Naive thymus-derived CD4-positive, alpha-beta T cell (primary cell): Measurements from ENCODE around the gene PRORP. TPM values are rescaled to one million over a fixed set of nuclear protein-coding genes. Genes with fewer than 3 reads are reported as not detected.
"Not testable (repeated sequence)": the region's sequence is repeated elsewhere in the genome, so short reads cannot be mapped to it uniquely, and the experiment has no call there.

Experiments
- ATAC-seq: fragments of 150-1000 bp; cut with Tn5 transposase; 2 replicates; pipeline ENCODE4 v1.10.0; 2021; ENCODE audit warnings: mild to moderate bottlenecking, moderate library complexity
- CTCF ChIA-PET: fragments of 350-600 bp; sonication (Branson Sonifier 250); formaldehyde crosslinking; loops from one replicate; lab custom pipeline; 2021; ENCODE audit warnings: antibody characterized with exemption; lab: Charles Lee
- POLR2A ChIA-PET: fragments of 350-600 bp; sonication (Branson Sonifier 250); formaldehyde crosslinking; loops from one replicate; lab custom pipeline; 2021; ENCODE audit warnings: antibody characterized with exemption, inconsistent platforms; lab: Charles Lee
- DNase-seq, 9 donors: peaks; one replicate each; pipeline versions ENCODE4 v3.0.0 to v3.0.0-alpha.2; 2020 to 2022; ENCODE audit warnings: mixed read lengths in 1 of 9
- H3K27ac ChIP-seq: one replicate; pipeline ENCODE4 v1.7.0; 2013; ENCODE audit warnings: mild to moderate bottlenecking, low read depth, low read length, moderate library complexity
- H3K27me3 ChIP-seq, 2 donors: one replicate each; pipeline ENCODE4 v1.7.0; 2013; ENCODE audit warnings: low read length in 2 of 2, mild to moderate bottlenecking in 2 of 2, moderate library complexity in 2 of 2; ENCODE audit not compliant: control insufficient read depth in 2 of 2, insufficient read depth in 2 of 2
- H3K36me3 ChIP-seq, 3 experiments: 1 replicate in 2 of 3; 2 replicates in 1 of 3; pipeline ENCODE4 v1.7.0; 2013; ENCODE audit warnings: low read length in 3 of 3, mild to moderate bottlenecking in 3 of 3, moderate library complexity in 1 of 3; ENCODE audit not compliant: insufficient read depth in 3 of 3, control insufficient read depth in 2 of 3
- H3K4me1 ChIP-seq, 2 donors: one replicate each; pipeline ENCODE4 v1.7.0; 2013; ENCODE audit warnings: low read length in 2 of 2, mild to moderate bottlenecking in 2 of 2, moderate library complexity in 1 of 2; ENCODE audit not compliant: control insufficient read depth in 2 of 2, insufficient read depth in 2 of 2
- H3K4me3 ChIP-seq: 2 replicates; pipeline ENCODE4 v1.7.0; 2013; ENCODE audit warnings: mild to moderate bottlenecking, low read length
- H3K9me3 ChIP-seq, 3 experiments: 1 replicate in 2 of 3; 2 replicates in 1 of 3; pipeline ENCODE4 v1.7.0; 2013; ENCODE audit warnings: low read length in 3 of 3; ENCODE audit not compliant: control insufficient read depth in 2 of 3
- H3K27ac Mint-ChIP-seq, 9 donors: one replicate each; pipeline ENCODE4 v1.8.0; 2020 to 2022; ENCODE audit warnings: mixed read lengths in 9 of 9, mild to moderate bottlenecking in 8 of 9, moderate library complexity in 5 of 9, inconsistent platforms in 2 of 9
- H3K27me3 Mint-ChIP-seq, 5 donors: one replicate each; pipeline ENCODE4 v1.8.0; 2021 to 2022; ENCODE audit warnings: mixed read lengths in 5 of 5, mild to moderate bottlenecking in 1 of 5
- H3K36me3 Mint-ChIP-seq, 5 donors: one replicate each; pipeline ENCODE4 v1.8.0; 2020 to 2022; ENCODE audit warnings: mixed read lengths in 5 of 5, mild to moderate bottlenecking in 3 of 5, inconsistent platforms in 1 of 5
- H3K4me1 Mint-ChIP-seq, 7 donors: one replicate each; pipeline ENCODE4 v1.8.0; 2020 to 2022; ENCODE audit warnings: mixed read lengths in 7 of 7, mild to moderate bottlenecking in 3 of 7, inconsistent platforms in 1 of 7
- H3K4me3 Mint-ChIP-seq, 10 donors: one replicate each; pipeline ENCODE4 v1.8.0; 2020 to 2022; ENCODE audit warnings: mild to moderate bottlenecking in 10 of 10, mixed read lengths in 10 of 10, moderate library complexity in 6 of 10, inconsistent platforms in 2 of 10
- H3K9me3 Mint-ChIP-seq, 11 donors: one replicate each; pipeline ENCODE4 v1.8.0; 2020 to 2022; ENCODE audit warnings: mixed read lengths in 11 of 11, mild to moderate bottlenecking in 4 of 11, inconsistent platforms in 1 of 11, moderate library complexity in 1 of 11
- intact Hi-C, 2 donors: fragments of 100-400 bp; cut with micrococcal nuclease; formaldehyde crosslinking; loops; one replicate each; pipeline ENCODE4 v1.15.1; 2023
- polyA plus RNA-seq, 2 donors: library from polyadenylated mRNA; unstranded; fragments of 300-500 nt; fragmentation: Illumina TruSeq; gene quantifications; one replicate each; pipeline ENCODE4 v1.2.3, GENCODE V29; 2021
- total RNA-seq, 6 experiments: library from RNA in 5 of 6; stranded (reverse) in 5 of 6; gene quantifications; 1 replicate in 5 of 6; 2 replicates in 1 of 6; pipeline ENCODE4 v1.2.3 and lab custom pipeline; 2021 to 2026

PRORP gene
- total and polyA plus RNA-seq, 7 experiments from 2014 or later, result 31.2 to 77.3 (median 39.6) TPM

DNA sequence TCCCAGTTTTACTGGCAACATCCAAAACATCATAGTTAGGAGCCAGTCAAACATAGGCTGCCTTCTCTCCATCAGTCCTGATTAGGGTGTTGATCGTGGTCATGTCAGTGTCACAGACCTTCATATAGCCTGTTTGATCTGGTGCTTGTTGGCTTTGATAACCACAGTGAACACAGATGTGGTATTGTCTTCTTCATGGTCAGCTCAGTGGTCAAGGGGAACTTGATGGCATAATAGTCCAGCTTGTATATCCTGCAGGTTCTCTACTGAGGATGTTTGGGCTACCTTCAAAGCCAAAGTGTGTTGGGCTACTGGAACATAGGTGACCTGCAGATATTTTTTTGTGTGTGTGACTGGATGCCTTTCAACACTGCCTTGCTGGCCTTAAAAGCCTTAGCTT is 21.7 kb downstream of the PRORP start:
- CTCF ChIA-PET, result interaction anchor here (1.0 to 1.1 kb wide), 2 partner anchors 265 to 272 kb away, joined by 3 read pairs; no protein-coding TSS in a partner anchor
- POLR2A ChIA-PET, result no interaction called here
- Histone ChIP-seq H3K36me3 (peaks cover 0 to 3% (median 0%) of the 10 kb centered on the region in 3 experiments), H3K27me3 (no peaks in the 10 kb centered on the region), H3K27ac (no peak overlapping the region), H3K4me3 (no peak overlapping the region), H3K4me1 (no peaks in the 10 kb centered on the region), H3K9me3 (no peaks in the 10 kb centered on the region)
- no peak overlapping the region for H3K4me3 Mint-ChIP-seq
- peaks cover 5 to 18% (median 14%) of the 10 kb centered on the region in 7 donors for H3K4me1 Mint-ChIP-seq
- ATAC-seq (no peak), DNase-seq (no peak)
- H3K9me3 Mint-ChIP-seq, result no peaks in the 10 kb centered on the region
- peak overlapping the region in 2 of 9 donors; percentile 23 to 25 for H3K27ac Mint-ChIP-seq
- H3K36me3 Mint-ChIP-seq, result peaks cover 7 to 14% (median 10%) of the 10 kb centered on the region in 5 donors
- intact Hi-C loops, result loop anchor here (5.0 to 10.0 kb wide), 3 partner anchors 81 to 668 kb away; partner anchors contain the start of gene PSMA6 (in 1 of the 2)
- H3K27me3 Mint-ChIP-seq, result no peaks in the 10 kb centered on the region

DNA sequence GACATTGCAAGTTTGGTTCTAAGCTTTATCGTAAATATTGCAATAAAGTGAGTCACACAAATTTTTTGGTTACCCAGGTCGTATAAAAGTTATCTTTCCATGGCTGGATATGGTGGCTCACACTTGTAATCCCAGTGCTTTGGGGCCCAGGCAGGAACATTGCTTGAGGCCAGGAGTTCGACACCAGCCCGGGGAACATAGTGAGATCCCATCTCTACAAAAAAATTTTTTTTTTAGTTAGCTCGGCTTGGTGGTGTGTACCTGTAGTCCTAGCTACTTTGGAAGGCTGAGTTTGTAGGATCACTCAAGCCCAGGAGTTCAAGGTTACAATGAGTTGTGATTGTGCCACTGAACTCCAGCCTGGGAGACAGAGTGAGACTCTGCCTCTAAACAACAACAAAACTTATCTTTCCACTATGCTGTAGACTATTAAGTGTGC is 24.4 kb downstream of the PRORP start:
- H3K9me3 ChIP-seq, result no peaks in the 10 kb centered on the region
- intact Hi-C loops, result loop anchor here (1.0 to 10.0 kb wide), 2 partner anchors 11 to 78 kb away; no protein-coding TSS in a partner anchor
- Mint-ChIP-seq H3K4me1 (peaks cover 11 to 23% (median 17%) of the 10 kb centered on the region in 7 donors), H3K27me3 (no peaks in the 10 kb centered on the region), H3K9me3 (no peaks in the 10 kb centered on the region), H3K27ac (peak overlapping the region in 1 of 9 donors; percentile 42), H3K36me3 (peaks cover 9 to 31% (median 18%) of the 10 kb centered on the region in 5 donors), H3K4me3 (no peak overlapping the region)
- ATAC-seq (no peak), DNase-seq (no peak)
- H3K4me3 ChIP-seq, result no peak overlapping the region
- peaks cover 0 to 3% (median 0%) of the 10 kb centered on the region in 3 experiments for H3K36me3 ChIP-seq
- H3K27me3 ChIP-seq, result no peaks in the 10 kb centered on the region
- POLR2A ChIA-PET, result interaction anchor here (1.2 kb wide), 1 partner anchor 21 kb away, joined by 4 read pairs; no protein-coding TSS in a partner anchor
- no peak overlapping the region for H3K27ac ChIP-seq
- CTCF ChIA-PET, result no interaction called here
- no peaks in the 10 kb centered on the region for H3K4me1 ChIP-seq

DNA sequence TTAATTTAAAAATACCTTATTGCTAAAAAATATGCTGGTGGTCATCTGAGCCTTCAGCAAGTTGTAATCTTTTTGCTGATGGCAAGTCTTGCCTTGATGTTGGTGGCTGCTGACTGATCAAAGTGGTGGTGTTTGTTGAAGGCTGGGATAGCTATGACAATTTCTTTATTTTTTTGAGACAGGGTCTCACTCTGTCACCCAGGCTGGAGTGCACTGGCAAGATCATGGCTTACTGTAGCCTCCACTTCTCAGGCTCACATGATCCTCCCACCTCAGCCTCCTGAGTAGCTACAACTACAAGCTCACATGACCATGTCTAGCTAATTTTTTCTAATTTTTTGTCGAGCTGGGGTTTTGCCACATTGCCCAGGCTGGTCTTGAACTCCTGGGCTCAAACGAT is 24.8 kb downstream of the PRORP start:
- Histone ChIP-seq H3K27ac (no peak overlapping the region), H3K36me3 (peaks cover 0 to 3% (median 0%) of the 10 kb centered on the region in 3 experiments), H3K4me3 (no peak overlapping the region), H3K4me1 (no peaks in the 10 kb centered on the region), H3K9me3 (no peaks in the 10 kb centered on the region), H3K27me3 (no peaks in the 10 kb centered on the region)
- H3K4me1 Mint-ChIP-seq, result peaks cover 11 to 23% (median 17%) of the 10 kb centered on the region in 7 donors
- ChIA-PET CTCF (interaction anchor here (0.6 kb wide), 1 partner anchor 788 kb away, joined by 3 read pairs; no protein-coding TSS in a partner anchor), POLR2A (interaction anchor here (1.2 kb wide), 1 partner anchor 22 kb away, joined by 4 read pairs; no protein-coding TSS in a partner anchor)
- peaks cover 9 to 31% (median 20%) of the 10 kb centered on the region in 5 donors for H3K36me3 Mint-ChIP-seq
- H3K4me3 Mint-ChIP-seq, result no peak overlapping the region
- no peaks in the 10 kb centered on the region for H3K9me3 Mint-ChIP-seq
- ATAC-seq, result no peak
- DNase-seq, result no peak
- H3K27ac Mint-ChIP-seq, result no peak overlapping the region
- H3K27me3 Mint-ChIP-seq, result no peaks in the 10 kb centered on the region
- intact Hi-C loops, result loop anchor here in 1 of 2 donors (10.0 kb wide), 1 partner anchor 78 kb away; no protein-coding TSS in a partner anchor

DNA sequence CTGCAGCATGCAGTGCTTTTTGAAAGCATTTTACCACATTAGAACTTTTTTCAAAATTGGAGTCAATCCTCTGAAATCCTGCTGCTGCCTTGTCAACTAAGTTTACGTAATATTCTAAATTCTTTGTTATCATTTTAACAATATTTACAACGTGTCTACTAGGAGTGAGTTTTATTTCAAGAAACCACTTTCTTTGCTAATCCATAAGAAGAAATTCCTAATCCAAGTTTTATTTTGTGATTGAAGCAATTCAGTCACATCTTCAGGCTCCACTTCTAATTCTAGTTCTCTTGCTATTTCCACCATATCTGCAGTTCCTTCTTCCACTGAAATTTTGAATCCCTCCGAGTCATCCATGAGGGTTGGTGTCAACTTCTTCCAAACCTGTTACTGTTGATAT is 25.4 kb downstream of the PRORP start:
- Mint-ChIP-seq H3K27ac (peak overlapping the region in 1 of 9 donors; percentile 5), H3K4me1 (peaks cover 11 to 23% (median 17%) of the 10 kb centered on the region in 7 donors), H3K9me3 (no peaks in the 10 kb centered on the region), H3K27me3 (no peaks in the 10 kb centered on the region), H3K4me3 (no peak overlapping the region), H3K36me3 (peaks cover 9 to 32% (median 20%) of the 10 kb centered on the region in 5 donors)
- Histone ChIP-seq H3K4me1 (no peaks in the 10 kb centered on the region), H3K9me3 (no peaks in the 10 kb centered on the region), H3K27me3 (no peaks in the 10 kb centered on the region), H3K36me3 (peaks cover 0 to 3% (median 0%) of the 10 kb centered on the region in 3 experiments), H3K4me3 (no peak overlapping the region), H3K27ac (no peak overlapping the region)
- no peak for DNase-seq
- POLR2A ChIA-PET, result no interaction called here
- intact Hi-C loops, result loop anchor here in 1 of 2 donors (10.0 kb wide), 1 partner anchor 77 kb away; no protein-coding TSS in a partner anchor
- CTCF ChIA-PET, result interaction anchor here (0.6 kb wide), 1 partner anchor 787 kb away, joined by 3 read pairs; no protein-coding TSS in a partner anchor
- ATAC-seq, result no peak

DNA sequence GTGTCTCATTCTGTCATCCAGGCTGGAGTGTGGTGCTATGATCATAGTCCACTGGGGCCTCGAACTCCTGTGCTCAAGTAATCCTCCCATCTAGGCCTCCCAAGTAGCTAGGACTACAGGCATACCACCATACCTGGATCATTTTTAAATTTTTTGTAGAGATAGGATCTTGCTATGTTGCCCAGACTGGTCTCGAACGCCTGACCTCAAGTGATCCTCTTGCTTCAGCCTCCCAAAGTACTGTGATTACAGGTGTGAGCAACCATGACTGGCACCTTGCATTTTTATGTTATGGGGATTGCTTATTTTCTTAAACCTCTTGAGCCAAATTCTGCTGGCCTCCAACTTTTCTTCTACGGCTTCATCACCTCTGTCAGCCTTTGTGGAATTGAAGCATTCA is 26.9 kb downstream of the PRORP start:
- Histone ChIP-seq H3K27ac (no peak overlapping the region), H3K4me1 (peaks cover 0 to under 1% of the 10 kb centered on the region in 2 donors), H3K27me3 (no peaks in the 10 kb centered on the region), H3K4me3 (no peak overlapping the region), H3K9me3 (no peaks in the 10 kb centered on the region), H3K36me3 (no peaks in the 10 kb centered on the region)
- Mint-ChIP-seq H3K27me3 (no peaks in the 10 kb centered on the region), H3K36me3 (peaks cover 5 to 37% (median 25%) of the 10 kb centered on the region in 5 donors), H3K4me1 (peaks cover 14 to 33% (median 27%) of the 10 kb centered on the region in 7 donors), H3K27ac (peak overlapping the region in 1 of 9 donors; percentile 69), H3K4me3 (no peak overlapping the region), H3K9me3 (peaks cover 0 to 2% (median 0%) of the 10 kb centered on the region in 11 donors)
- ChIA-PET POLR2A (no interaction called here), CTCF (interaction anchor here (0.5 to 0.6 kb wide), 2 partner anchors 9 to 13 kb away, joined by 3 to 4 read pairs; no protein-coding TSS in a partner anchor)
- DNase-seq (no peak), ATAC-seq (no peak)
- intact Hi-C loops, result loop anchor here in 1 of 2 donors (10.0 kb wide), 1 partner anchor 76 kb away; no protein-coding TSS in a partner anchor

DNA sequence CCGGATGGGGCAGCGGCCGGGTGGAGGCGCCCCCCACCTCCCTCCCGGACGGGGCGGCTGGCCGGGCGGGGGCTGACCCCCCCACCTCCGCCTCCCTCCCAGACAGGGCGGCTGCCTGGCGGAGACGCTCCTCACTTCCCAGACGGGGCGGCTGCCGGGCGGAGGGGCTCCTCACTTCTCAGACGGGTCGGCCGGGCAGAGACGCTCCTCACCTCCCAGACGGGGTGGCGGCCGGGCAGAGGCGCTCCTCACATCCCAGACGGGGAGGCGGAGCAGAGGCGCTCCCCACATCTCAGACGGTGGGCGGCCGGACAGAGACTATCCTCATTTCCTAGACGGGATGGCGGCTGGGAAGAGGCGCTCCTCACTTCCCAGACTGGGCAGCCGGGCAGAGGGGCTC is 30.2 kb downstream of the PRORP start:
- CTCF ChIA-PET, H3K36me3 ChIP-seq, intact Hi-C loops, DNase-seq, H3K9me3 ChIP-seq, H3K27ac Mint-ChIP-seq, H3K4me3 Mint-ChIP-seq, H3K27me3 Mint-ChIP-seq, POLR2A ChIA-PET, ATAC-seq, H3K9me3 Mint-ChIP-seq, H3K27me3 ChIP-seq, H3K27ac ChIP-seq, H3K4me3 ChIP-seq: not testable (repeated sequence)
- Mint-ChIP-seq H3K36me3 (peaks cover 4 to 36% (median 23%) of the 10 kb centered on the region in 5 donors), H3K4me1 (peaks cover 15 to 58% (median 47%) of the 10 kb centered on the region in 7 donors)
- H3K4me1 ChIP-seq, result peaks cover 9 to 11% of the 10 kb centered on the region in 2 donors
